Measurements from ENCODE around the gene PDSS2. TPM values are rescaled to one million over a fixed set of nuclear protein-coding genes. Genes with fewer than 3 reads are reported as not detected.

PDSS2 gene
- total RNA-seq, 1 experiment from 2014 or later, result 16.3 TPM

GRCh38 chr6:107106165-107106564, 353.2 kb downstream of the PDSS2 start:
- Histone ChIP-seq H3K79me2 (ENCODE audit: low read length) (peaks cover 68% of the 10 kb centered on the region), H3K9me3 (ENCODE audit: low read length) (no peaks in the 10 kb centered on the region), H3K9ac (ENCODE audit: low read length) (no peak overlapping the region), H3K9me2 (replicated peaks; ENCODE audit: insufficient read depth, low read length) (no peaks in the 10 kb centered on the region), H3K27ac (ENCODE audit: low read length) (no peak overlapping the region), H3K4me2 (ENCODE audit: low read depth, low read length, poor library complexity, severe bottlenecking) (no peak overlapping the region), H3K4me3 (ENCODE audit: low read length) (no peak overlapping the region), H3K36me3 (ENCODE audit: insufficient read depth, low read length) (no peaks in the 10 kb centered on the region), H3K27me3 (ENCODE audit: low read length) (no peaks in the 10 kb centered on the region), H3K4me1 (ENCODE audit: low read length) (peaks cover 43% of the 10 kb centered on the region), H4K20me1 (ENCODE audit: insufficient read depth, low read depth, low read length) (no peaks in the 10 kb centered on the region), H2AFZ (ENCODE audit: low read length) (no peak overlapping the region)
- DNase-seq, result no peak

GRCh38 chr6:107105511-107106116, 353.8 kb downstream of the PDSS2 start:
- Histone ChIP-seq H3K27ac (ENCODE audit: low read length) (no peak overlapping the region), H3K9me2 (replicated peaks; ENCODE audit: insufficient read depth, low read length) (no peaks in the 10 kb centered on the region), H3K9ac (ENCODE audit: low read length) (no peak overlapping the region), H3K27me3 (ENCODE audit: low read length) (no peaks in the 10 kb centered on the region), H3K36me3 (ENCODE audit: insufficient read depth, low read length) (no peaks in the 10 kb centered on the region), H3K4me2 (ENCODE audit: low read depth, low read length, poor library complexity, severe bottlenecking) (no peak overlapping the region), H3K79me2 (ENCODE audit: low read length) (peaks cover 72% of the 10 kb centered on the region), H3K9me3 (ENCODE audit: low read length) (no peaks in the 10 kb centered on the region), H3K4me1 (ENCODE audit: low read length) (peaks cover 43% of the 10 kb centered on the region), H3K4me3 (ENCODE audit: low read length) (no peak overlapping the region), H4K20me1 (ENCODE audit: insufficient read depth, low read depth, low read length) (no peaks in the 10 kb centered on the region), H2AFZ (ENCODE audit: low read length) (no peak overlapping the region)
- DNase-seq, result no peak

- no peak overlapping the region for H2AFZ ChIP-seq (ENCODE audit: low read length)
- H3K9ac ChIP-seq (ENCODE audit: low read length), result no peak overlapping the region
- no peaks in the 10 kb centered on the region for H3K27me3 ChIP-seq (ENCODE audit: low read length)
- H3K79me2 ChIP-seq (ENCODE audit: low read length), result peaks cover 70% of the 10 kb centered on the region
- H3K36me3 ChIP-seq (ENCODE audit: insufficient read depth, low read length), result no peaks in the 10 kb centered on the region
- H4K20me1 ChIP-seq (ENCODE audit: insufficient read depth, low read depth, low read length), result no peaks in the 10 kb centered on the region
- H3K4me2 ChIP-seq (ENCODE audit: low read depth, low read length, poor library complexity, severe bottlenecking), result peak overlapping the region; percentile 42
- no peak for DNase-seq
- H3K27ac ChIP-seq (ENCODE audit: low read length), result peak overlapping the region; percentile 71
- H3K4me1 ChIP-seq (ENCODE audit: low read length), result peaks cover 39% of the 10 kb centered on the region
- no peaks in the 10 kb centered on the region for H3K9me2 ChIP-seq (replicated peaks; ENCODE audit: insufficient read depth, low read length)
- no peaks in the 10 kb centered on the region for H3K9me3 ChIP-seq (ENCODE audit: low read length)
- no peak overlapping the region for H3K4me3 ChIP-seq (ENCODE audit: low read length)
These were observed 356.3 kb downstream of the PDSS2 start for GRCh38 chr6:107103082-107103481.

Small RNAs within 50 kb of the gene (small RNA-seq; reads per million reads assigned to genes)
- not detected for gene AL591516.1
- gene RNU6-1299P, result not detected

Other genes starting within 250 kb of the PDSS2 start
- 16.1 and 17.8 TPM in 2 replicates for gene SOBP, start 30.6 kb upstream of the PDSS2 start, total RNA-seq (2014; rRNA removed; shearing (Covaris generic); ENCODE audit: low replicate concordance)